ENCODE data around the gene BTBD17.

The BTBD17 gene

DNA sequence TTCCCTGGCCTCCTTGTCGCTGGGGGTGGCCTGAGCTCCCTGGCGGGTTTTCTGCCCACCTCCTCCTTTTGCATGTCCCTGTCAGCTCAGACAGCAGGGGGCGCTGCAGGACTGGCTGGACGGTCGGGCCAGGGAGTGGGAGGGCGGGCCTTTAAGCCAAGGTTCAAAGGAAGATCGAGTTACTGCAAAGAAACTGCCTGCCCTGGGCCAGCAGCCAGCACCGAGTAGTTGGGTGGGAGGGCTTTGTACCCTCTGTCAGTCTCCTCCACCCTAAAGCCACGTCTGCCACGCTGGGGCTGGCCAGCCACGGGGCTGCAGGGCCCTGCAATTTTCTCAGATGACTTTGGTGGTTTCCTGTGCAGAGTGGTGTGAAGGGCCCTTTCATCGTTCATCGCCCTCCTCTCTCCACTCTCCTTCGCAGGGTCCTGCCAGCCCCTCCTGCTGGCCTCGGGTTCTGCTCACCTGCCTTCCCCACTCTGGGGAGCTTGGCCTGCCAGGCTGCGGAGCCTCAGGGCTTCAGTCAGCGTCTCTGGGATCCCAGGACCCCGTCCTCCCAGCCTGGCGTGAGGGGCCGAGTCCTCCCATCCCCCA lies 17.9 kb upstream of the BTBD17 start:
- TF ChIP-seq, protein P1, sequence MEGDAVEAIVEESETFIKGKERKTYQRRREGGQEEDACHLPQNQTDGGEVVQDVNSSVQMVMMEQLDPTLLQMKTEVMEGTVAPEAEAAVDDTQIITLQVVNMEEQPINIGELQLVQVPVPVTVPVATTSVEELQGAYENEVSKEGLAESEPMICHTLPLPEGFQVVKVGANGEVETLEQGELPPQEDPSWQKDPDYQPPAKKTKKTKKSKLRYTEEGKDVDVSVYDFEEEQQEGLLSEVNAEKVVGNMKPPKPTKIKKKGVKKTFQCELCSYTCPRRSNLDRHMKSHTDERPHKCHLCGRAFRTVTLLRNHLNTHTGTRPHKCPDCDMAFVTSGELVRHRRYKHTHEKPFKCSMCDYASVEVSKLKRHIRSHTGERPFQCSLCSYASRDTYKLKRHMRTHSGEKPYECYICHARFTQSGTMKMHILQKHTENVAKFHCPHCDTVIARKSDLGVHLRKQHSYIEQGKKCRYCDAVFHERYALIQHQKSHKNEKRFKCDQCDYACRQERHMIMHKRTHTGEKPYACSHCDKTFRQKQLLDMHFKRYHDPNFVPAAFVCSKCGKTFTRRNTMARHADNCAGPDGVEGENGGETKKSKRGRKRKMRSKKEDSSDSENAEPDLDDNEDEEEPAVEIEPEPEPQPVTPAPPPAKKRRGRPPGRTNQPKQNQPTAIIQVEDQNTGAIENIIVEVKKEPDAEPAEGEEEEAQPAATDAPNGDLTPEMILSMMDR (conservative IDR thresholded peaks at IDR 0.05; ENCODE audit: control insufficient read depth, insufficient read depth, low read depth, low read length): peak; percentile 83
- peak; percentile 74 for DNase-seq (ENCODE audit: low read depth)
- H3K4me3 ChIP-seq (ENCODE audit: control insufficient read depth, low read depth, low read length): no peak overlapping the region

DNA sequence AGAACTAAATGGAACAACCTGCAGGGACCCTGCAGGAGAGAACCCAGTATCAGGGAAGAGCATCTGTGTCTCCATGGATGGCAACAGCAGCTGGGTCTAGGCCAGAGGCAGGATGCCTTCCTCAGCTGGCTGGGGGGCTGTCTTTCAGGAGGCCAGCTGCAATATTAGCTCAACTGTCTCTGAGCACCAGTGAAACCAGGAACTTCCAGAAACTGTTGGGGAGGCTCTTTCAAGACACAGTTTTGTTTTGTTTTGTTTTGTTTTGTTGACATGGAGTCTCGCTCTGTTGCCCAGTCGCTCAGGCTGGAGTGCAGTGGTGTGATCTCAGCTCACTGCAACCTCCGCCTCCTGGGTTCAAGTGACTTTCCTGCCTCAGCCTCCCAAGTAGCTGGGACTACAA lies 13.2 kb upstream of the BTBD17 start:
- DNase-seq (ENCODE audit: low read depth): no peak
- TF ChIP-seq, protein P1 (conservative IDR thresholded peaks at IDR 0.05; ENCODE audit: control insufficient read depth, insufficient read depth, low read depth, low read length): no peak
- no peak overlapping the region for H3K4me3 ChIP-seq (ENCODE audit: control insufficient read depth, low read depth, low read length)

DNA sequence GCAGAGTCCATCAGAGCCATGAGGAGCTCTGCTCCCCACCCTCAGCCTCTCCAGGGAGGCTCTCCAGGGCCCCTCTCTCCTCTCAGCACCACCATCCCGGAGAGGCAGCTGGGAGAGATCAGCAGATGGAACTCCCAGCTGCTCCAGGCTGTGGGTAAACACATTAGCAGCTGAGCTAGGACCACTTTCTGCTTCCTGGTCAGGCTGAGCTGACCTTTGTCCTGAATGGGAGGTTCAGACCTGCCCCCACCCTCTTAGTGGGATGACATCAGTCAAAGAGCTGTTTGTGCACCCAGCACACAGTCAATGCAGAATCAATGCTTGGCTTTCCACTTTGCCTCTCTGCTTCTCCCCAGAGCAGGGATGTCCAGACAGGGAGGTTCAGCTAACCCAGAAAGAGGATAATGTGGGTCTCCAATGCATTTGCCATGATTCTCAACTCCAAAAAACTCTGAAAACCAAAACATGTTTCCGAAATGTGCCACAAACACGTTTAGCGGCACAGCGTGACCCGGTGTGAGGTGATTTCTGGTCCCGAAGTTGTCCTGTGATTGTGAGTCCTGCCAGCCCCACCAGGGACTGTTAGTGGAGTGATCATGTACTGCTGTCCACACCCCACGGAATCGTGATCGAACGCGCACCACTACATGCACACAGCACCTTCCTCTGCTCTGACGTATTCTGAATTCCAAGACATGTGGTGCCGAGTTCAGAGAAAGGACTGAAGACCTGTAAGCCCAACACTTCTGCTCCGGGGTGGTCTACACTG lies 12.4 kb upstream of the BTBD17 start:
- no peak for DNase-seq (ENCODE audit: low read depth)
- TF ChIP-seq, protein P1 (conservative IDR thresholded peaks at IDR 0.05; ENCODE audit: control insufficient read depth, insufficient read depth, low read depth, low read length): no peak
- H3K4me3 ChIP-seq (ENCODE audit: control insufficient read depth, low read depth, low read length): no peak overlapping the region

DNA sequence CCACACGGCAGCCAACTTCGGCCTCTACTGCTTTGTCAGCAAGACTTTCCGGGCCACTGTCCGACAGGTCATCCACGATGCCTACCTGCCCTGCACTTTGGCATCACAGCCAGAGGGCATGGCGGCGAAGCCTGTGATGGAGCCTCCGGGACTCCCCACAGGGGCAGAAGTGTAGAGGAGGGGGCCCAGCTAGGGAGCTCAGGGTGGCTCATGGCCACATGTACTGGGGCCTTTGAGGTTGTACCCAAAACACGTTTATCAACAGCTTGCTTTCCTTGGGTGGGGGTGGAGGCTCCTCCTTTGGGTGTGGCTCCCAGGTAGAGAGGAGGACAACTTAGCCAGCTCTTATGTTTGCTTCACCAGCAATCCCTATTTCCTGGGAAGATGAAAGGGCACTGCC lies 10.8 kb upstream of the BTBD17 start:
- no peak overlapping the region for H3K4me3 ChIP-seq (ENCODE audit: control insufficient read depth, low read depth, low read length)
- no peak for DNase-seq (ENCODE audit: low read depth)
- TF ChIP-seq, protein P1 (conservative IDR thresholded peaks at IDR 0.05; ENCODE audit: control insufficient read depth, insufficient read depth, low read depth, low read length): no peak

DNA sequence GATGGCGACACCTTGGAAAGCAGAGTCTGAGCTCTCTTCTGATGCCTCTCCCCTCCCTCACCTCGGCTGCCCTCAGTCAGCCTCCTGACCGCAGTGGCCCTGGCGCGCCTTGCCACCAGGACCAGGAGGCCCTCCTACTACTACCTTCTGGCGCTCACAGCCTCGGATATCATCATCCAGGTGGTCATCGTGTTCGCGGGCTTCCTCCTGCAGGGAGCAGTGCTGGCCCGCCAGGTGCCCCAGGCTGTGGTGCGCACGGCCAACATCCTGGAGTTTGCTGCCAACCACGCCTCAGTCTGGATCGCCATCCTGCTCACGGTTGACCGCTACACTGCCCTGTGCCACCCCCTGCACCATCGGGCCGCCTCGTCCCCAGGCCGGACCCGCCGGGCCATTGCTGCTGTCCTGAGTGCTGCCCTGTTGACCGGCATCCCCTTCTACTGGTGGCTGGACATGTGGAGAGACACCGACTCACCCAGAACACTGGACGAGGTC lies 10.0 kb upstream of the BTBD17 start:
- no peak overlapping the region for H3K4me3 ChIP-seq (ENCODE audit: control insufficient read depth, low read depth, low read length)
- TF ChIP-seq, protein P1 (conservative IDR thresholded peaks at IDR 0.05; ENCODE audit: control insufficient read depth, insufficient read depth, low read depth, low read length): no peak
- no peak for DNase-seq (ENCODE audit: low read depth)

GRCh38 chr17:74369665-74370490 lies 8.2 kb upstream of the BTBD17 start:
- TF ChIP-seq, protein P1 (conservative IDR thresholded peaks at IDR 0.05; ENCODE audit: control insufficient read depth, insufficient read depth, low read depth, low read length): no peak
- DNase-seq (ENCODE audit: low read depth): no peak
- H3K4me3 ChIP-seq (ENCODE audit: control insufficient read depth, low read depth, low read length): no peak overlapping the region
